DMS79 (cell line): ENCODE measurements around the gene PON3.

Experiments used
- DNase-seq: peaks from one replicate; lab custom pipeline; 2025; lab: John Stamatoyannopoulos, UW

PON3 gene

GRCh38 chr7:95340491-95340890 lies 55.7 kb downstream of the PON3 start:
- DNase-seq: no peak

DNA sequence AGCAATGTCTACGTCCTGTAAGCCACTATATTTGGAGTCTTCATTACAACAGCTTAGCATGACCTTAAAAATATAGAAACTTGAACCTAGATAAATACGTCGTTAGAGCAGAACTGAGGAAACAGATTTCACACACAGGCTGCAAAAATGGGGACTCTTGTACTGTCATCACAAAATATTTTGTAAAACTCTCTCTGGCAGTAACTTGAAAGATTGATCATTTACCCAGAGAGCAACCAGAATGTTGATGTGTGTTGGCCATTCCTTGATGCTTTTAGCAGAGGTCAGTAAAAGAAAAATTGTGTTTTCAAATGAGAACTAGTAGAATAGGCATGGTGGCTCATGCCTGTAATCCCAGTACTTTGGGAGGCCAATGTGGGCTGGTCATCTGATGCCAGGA lies 57.3 kb downstream of the PON3 start:
- no peak for DNase-seq

DNA sequence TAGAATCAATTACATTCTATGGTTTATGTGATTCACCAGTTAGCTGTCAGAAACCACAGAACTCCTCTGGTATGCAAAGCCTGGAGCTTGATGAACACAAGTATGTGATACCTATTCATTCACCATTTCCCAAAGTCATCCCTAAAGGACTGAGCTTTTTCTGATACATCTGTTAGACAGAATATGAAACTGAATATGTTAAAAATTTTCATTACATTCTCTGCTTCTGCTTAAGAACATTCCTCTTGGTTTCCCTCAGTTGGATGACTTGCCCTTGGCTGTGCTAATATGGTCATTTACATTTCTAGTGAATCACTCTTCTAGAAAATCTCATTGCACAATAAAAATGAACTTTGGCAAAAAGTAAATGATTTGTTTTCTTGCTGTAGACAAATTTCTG lies 61.1 kb downstream of the PON3 start:
- no peak for DNase-seq

- DNase-seq: no peak
These were observed 61.7 kb downstream of the PON3 start for GRCh38 chr7:95334447-95334846.

- no peak for DNase-seq
These were observed 65.2 kb downstream of the PON3 start for GRCh38 chr7:95330961-95331337.

- DNase-seq: no peak
These were observed 65.8 kb downstream of the PON3 start for GRCh38 chr7:95330204-95330960.

- DNase-seq: no peak
These were observed 68.8 kb downstream of the PON3 start for GRCh38 chr7:95327356-95327755.

GRCh38 chr7:95324431-95324830 lies 71.7 kb downstream of the PON3 start, which contains the start of gene PON1:
TSS of gene PON1 (minus strand) at chr7:95324532. CDS start at chr7:95324475, 57 bp downstream.
- no peak for DNase-seq

DNA sequence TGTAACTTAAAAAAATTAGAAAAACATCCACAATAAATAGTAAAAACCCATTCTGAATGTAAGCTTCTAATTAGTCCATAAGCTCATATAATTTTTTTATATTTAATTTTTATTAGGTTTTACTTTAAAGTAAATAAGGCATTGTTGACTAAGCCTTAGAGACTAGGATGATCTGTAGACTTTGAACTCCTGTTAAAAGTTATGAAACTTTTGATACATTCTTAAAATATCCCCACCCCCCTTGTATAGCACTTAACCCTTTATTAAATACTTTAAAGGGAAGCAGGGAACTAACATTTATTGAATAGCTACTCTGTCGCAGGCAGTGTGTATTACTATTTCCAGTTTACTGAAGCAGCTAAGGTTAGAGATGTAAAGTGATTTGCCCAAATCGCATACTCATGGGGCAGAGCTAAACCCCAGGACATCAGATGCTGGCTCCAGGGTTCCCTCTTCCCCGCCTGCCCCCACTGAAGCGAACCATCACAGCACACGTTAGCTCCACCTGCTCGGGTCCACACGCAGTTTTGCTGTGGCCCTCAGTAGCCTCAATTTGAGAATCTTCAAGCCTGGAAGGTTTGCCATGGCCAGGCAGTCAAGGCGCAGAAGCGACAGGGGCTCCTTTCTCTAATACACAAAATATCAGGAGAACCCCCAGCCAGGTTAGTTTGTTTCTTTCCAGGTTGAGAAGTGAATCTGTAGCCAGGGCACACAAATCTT lies 72.6 kb downstream of the PON3 start:
- no peak for DNase-seq

DNA sequence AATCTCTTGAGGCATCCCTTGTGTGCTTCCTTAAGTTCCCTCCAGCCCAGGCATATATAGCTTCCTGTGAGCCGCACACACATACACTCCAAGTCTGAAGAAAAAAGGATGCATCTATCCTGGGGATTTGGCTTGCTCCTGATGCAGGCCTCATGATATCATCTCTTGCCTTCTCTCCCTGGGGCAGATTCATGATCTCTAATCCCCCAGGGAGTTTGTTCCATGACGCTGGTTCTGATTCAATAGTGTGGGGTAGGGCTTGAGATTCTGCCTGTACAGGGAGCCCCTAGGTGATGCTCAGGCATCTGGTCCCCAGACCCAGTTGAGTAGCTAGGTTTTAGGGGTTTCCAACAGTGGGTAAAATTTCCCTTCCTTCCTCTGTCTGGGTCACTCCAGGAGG lies 73.3 kb downstream of the PON3 start:
- DNase-seq: no peak

DNA sequence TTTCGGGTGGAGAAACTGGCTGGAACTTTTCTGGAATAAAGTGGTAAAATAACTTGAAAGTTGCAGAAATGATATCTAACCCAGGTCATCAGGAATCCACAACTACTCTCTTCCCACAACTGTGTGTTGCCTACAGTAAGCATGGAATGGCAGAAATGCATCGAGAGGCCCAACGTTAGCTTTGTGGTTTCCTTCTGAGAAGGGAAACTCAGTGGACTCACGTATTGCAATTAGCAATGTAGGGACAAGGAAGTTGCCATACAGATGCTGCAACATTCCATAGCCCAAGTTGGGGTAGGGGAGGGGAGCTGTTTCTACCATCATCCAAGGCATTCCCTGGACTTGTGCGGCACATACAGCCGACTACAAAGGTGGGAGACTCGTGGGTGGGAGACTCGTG lies 73.8 kb downstream of the PON3 start:
- no peak for DNase-seq

DNA sequence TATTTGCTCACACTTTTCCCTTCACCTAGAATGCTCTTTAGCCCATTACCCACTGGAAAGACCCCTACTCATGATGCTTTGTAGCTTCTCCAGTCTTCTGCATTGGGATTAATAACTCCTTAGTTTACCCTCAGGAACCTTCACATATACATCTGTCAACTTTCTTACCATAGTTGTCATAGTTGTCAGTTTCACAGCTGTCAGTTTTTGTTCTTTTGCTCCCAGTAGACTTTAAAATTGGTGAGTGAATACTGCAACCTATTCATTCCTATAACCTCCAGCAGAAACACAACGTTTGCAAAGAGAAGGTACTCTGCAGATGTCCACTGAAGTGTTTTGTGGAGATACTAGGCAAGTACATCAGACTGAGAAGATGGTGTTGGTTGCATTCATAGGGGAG lies 74.5 kb downstream of the PON3 start:
- no peak for DNase-seq

GRCh38 chr7:95320651-95321050 lies 75.5 kb downstream of the PON3 start:
- no peak for DNase-seq

- DNase-seq: no peak
These were observed 76.6 kb downstream of the PON3 start for GRCh38 chr7:95319570-95319969.

- DNase-seq: no peak
These were observed 77.6 kb downstream of the PON3 start for GRCh38 chr7:95318501-95319100.

DNA sequence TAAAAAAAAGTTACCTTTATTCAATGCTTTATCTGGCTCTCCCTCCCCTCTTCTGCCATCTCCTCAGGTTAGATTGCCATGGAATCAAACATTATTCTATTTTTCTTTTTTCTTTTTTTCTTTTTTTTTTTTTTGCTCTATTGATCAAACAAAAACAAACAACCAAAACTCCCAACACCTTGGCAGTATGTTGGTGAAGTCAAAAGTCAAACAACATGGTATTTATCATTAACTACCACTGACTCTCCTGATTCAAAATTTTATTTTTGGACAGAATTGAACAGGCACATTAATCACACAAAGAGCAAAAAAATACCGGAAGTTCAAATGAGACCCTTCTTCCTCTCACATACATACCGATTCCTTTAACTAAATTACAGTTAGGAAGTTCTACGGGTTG lies 78.2 kb downstream of the PON3 start:
- DNase-seq: no peak

GRCh38 chr7:95317546-95317945 lies 78.6 kb downstream of the PON3 start:
- DNase-seq: no peak

GRCh38 chr7:95316588-95316987 lies 79.6 kb downstream of the PON3 start:
- DNase-seq: no peak

DNA sequence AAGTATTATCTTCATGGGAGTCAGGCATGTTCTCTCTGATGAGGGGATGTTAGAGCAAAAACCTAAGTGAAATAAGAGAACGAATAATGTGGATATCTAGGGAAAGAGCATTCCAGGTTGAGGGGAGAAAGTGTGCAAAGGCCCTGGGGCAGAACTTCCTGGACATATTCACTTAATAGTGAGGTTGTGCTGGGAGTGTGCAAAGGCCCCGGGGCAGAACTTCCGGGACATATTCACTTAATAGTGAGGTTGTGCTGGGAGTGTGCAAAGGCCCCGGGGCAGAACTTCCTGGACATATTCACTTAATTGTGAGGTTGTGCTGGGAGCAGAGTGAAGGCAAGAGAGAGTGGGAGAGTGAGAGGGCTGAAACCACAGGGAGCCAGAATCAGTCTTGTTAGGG lies 83.6 kb downstream of the PON3 start:
- no peak for DNase-seq

DNA sequence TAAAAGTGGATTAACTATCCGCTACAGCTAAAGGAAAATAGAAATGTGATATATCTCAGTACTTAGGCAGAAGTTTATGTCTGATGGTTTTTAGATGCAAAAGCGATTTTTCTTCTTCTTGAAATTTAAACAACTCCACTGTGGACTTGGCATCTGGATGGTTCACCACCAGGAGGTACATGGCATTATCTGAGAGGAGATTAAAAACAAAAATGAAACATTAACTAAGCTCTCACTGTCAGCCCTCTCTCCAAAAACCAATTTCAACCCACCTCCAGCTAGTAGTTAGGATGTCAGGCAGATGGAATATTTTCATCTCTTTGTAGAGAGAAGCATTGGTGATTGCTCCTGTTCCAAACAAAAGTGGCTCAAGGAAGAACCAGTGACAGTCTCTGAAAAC lies 84.8 kb downstream of the PON3 start:
- DNase-seq: no peak

DNA sequence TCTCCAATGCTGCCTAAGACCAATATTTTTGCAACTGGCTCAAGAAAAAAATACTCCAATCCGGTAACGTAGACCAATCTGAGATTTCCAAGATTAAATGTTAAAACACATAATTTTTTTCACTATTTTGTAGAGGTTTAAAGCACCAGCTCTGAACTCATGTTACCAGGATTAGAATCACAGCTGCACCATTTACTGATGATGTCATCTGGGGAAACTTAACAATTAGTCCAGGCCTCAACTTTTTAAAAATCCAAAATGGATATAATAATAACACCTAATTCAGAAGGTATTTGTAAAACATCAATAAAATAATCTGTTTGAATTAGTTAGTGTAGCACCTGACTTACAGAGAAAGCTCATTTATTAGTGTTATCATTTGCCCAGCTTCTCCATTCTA lies 86.2 kb downstream of the PON3 start:
- DNase-seq: no peak
